ENCODE results near the gene LRRC37A3. TPM values are rescaled to one million over a fixed set of nuclear protein-coding genes. Genes with fewer than 3 reads are reported as not detected.
"Not testable (repeated sequence)": the region's sequence is repeated elsewhere in the genome, so short reads cannot be mapped to it uniquely, and the experiment has no call there.

Gene LRRC37A3
- total RNA-seq, 4 donors from 2014 or later, result 5.2 to 23.1 (median 9.8) TPM

DNA sequence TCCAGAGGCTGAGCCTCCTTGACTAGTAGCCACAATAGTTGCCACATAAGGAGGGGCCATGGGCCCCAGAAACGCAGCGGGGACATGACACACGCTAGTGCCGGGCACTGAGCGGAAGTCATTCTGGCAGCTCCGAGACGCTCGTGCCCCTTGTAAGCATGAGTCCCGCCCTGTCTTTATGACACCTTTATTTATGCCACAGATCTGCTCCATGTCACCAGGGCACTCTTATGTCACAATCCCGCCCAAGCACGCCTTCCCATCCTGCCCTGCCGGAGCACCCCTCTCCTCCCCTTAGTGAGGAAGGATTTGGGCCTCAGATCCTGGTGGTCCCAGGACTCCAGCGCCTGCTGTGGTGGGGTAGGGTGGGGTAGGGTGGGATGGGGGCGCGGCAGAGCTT is 22.1 kb downstream of the LRRC37A3 start:
- DNase-seq, result peak in 2 of 3 donors; percentile 57 to 73
- H3K36me3 ChIP-seq, H3K27ac ChIP-seq, H3K27me3 ChIP-seq, H3K4me1 ChIP-seq, H3K9me3 ChIP-seq: not testable (repeated sequence)
- H3K4me3 ChIP-seq, result peak overlapping the region in 2 of 4 donors; percentile 5 to 21
- peak in 1 of 2 donors; percentile 61 for TF ChIP-seq POLR2A (IDR thresholded peaks at IDR 0.05)

DNA sequence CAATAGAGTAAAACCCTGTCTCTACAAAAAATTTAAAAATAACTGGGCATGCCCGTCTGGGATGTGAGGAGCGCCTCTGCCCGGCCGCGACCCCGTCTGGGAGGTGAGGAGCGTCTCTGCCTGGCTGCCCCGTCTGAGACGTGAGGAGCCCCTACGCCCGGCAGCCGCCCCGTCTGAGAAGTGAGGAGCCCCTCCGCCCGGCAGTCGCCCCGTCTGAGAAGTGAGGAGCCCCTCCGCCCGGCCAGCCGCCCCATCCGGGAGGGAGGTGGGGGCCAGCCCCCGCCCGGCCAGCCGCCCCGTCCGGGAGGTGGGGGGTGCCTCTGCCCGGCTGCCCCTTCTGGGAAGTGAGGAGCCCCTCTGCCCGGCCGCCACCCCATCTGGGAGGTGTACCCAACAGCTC is 45.1 kb downstream of the LRRC37A3 start:
- not testable (repeated sequence) for H3K27me3 ChIP-seq, H3K27ac ChIP-seq, H3K36me3 ChIP-seq, H3K9me3 ChIP-seq, H3K4me1 ChIP-seq, DNase-seq, H3K4me3 ChIP-seq

DNA sequence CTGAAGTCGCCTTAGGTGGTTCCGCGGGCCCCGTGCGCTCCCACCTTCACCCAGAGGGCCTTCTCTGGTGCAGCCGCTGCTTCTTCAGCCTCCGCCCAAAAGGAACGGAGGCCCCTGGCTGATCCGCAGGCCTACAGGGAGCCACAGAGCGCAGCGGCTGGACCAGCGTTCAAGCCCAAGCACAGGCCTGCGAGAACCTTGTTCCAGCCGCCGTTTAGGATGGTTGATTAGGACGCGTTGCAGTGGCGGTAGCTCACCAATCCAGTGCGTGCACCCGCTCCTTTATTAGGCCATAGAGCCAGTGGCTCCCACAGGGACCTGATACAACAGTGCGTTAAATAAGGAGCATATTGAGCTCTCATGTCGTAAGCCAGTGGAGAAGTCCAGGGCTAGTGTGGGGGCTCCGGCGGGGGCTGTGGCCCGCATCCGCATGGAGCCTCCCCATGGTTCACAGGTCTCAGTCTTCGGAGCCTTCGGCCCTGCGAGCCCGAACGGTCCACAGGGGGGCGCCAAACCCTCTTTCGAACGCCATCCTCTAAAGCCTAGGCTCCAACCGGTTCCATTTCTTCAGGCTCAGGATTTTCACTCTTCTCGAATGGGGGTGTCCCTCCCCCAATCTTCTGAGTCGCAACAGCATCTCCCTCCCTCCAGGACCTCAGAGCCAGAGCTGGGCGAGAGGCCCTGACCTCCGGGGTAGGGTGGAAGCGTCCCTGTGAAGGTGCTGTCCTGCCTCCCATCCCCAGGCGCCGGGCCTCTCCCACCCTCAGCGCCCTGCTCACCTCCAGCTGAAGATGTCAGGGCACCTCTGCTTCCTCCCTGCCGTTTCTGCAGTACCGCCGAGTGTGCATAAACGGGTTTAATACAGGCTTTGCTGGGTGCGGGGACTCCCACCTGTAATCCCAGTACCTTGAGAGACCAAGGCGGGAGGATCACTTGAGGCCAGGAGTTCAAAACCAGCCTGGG is 71.5 kb downstream of the LRRC37A3 start:
- not testable (repeated sequence) for H3K27ac ChIP-seq, H3K9me3 ChIP-seq, H3K27me3 ChIP-seq, H3K4me1 ChIP-seq, H3K36me3 ChIP-seq, H3K4me3 ChIP-seq
- TF ChIP-seq, protein P1, sequence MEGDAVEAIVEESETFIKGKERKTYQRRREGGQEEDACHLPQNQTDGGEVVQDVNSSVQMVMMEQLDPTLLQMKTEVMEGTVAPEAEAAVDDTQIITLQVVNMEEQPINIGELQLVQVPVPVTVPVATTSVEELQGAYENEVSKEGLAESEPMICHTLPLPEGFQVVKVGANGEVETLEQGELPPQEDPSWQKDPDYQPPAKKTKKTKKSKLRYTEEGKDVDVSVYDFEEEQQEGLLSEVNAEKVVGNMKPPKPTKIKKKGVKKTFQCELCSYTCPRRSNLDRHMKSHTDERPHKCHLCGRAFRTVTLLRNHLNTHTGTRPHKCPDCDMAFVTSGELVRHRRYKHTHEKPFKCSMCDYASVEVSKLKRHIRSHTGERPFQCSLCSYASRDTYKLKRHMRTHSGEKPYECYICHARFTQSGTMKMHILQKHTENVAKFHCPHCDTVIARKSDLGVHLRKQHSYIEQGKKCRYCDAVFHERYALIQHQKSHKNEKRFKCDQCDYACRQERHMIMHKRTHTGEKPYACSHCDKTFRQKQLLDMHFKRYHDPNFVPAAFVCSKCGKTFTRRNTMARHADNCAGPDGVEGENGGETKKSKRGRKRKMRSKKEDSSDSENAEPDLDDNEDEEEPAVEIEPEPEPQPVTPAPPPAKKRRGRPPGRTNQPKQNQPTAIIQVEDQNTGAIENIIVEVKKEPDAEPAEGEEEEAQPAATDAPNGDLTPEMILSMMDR (IDR thresholded peaks at IDR 0.05), result peak in 5 of 6 experiments; percentile 56 to 70 (median 62)
- DNase-seq, result peak; percentile 67 to 91 (median 83)

DNA sequence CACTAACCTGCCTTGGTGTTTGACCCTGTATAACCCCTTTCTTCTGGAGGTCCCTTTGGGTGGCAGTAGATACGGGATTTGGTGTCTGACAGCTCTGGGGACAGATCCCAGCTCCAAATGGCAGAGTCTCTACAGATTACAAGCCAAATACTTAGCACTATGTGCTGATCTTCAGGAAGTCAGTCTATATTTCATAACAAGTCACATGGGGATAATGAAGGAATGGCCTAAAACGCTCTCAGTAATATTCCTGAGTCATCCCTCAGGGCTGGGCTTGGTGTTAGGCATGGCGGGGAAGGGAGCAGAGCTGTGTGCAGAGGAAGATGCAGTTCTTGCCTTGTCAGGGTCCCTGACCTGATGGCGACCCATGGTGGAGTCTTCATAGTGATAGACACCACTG is 72.4 kb downstream of the LRRC37A3 start:
- not testable (repeated sequence) for H3K4me1 ChIP-seq, H3K27me3 ChIP-seq, H3K9me3 ChIP-seq, H3K4me3 ChIP-seq, H3K27ac ChIP-seq, DNase-seq, H3K36me3 ChIP-seq

DNA sequence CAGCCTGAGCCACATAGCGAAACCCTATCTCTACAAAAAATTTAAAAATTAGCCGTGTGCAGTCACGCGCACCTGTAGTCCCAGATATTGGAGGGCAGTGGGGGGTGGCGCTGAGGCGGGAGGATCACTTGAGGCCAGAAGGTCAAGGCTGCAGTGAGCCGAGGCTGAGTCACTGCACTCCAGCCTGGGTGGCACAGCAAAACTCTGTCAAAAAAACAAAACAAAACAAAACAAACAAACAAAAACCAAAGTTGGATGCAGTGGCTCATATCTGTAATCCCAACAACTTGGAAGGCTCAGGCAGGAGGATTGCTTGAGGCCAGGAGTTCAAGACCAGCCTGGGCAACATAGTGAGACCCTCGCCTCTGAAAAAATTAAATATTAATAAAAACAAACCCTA is 75.4 kb downstream of the LRRC37A3 start:
- not testable (repeated sequence) for DNase-seq, H3K4me1 ChIP-seq, H3K27ac ChIP-seq, H3K27me3 ChIP-seq, H3K4me3 ChIP-seq, H3K36me3 ChIP-seq, H3K9me3 ChIP-seq

DNA sequence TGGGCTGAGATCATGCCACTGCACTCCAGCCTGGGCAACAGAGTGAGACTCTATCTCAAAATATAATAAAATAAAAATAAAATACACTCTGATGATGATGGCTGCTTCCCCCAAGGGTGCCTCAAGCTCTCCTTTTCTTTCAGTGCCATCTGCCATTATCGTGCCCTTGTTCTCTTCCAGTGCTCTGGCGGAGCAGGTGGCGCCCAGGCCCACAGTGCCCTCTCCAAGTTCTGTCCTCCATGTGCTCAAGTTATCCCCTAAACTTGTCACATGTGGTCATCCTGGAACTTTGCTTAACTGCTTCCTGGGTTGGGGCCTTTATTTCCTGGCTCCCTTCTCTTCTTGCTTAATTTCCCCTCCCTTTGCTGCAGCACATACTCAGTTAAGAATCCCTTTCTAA is 76.4 kb downstream of the LRRC37A3 start:
- H3K4me3 ChIP-seq, H3K4me1 ChIP-seq, DNase-seq, H3K9me3 ChIP-seq, H3K36me3 ChIP-seq, H3K27ac ChIP-seq, H3K27me3 ChIP-seq: not testable (repeated sequence)

DNA sequence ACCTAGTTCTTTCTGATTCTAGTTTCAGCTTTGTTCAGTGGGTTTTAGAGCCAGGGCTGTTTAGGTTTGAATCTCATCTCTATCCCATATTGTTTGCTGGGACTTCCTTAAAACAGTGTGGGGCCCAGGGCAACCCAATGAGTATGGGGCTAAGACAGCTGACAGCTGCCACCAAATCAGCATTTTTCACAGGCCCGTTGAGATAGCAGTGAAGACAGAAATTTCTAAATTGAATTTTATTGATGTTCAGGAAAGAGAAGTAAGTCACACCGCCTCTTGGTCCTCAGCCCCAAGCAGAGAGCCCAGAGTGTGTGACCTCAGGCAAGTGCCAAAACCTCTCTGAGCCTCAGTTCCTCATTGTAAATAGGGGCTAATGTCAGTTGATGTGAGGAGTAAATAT is 78.3 kb downstream of the LRRC37A3 start:
- not testable (repeated sequence) for H3K36me3 ChIP-seq, H3K4me1 ChIP-seq, H3K9me3 ChIP-seq, H3K27me3 ChIP-seq, H3K27ac ChIP-seq, DNase-seq, H3K4me3 ChIP-seq

DNA sequence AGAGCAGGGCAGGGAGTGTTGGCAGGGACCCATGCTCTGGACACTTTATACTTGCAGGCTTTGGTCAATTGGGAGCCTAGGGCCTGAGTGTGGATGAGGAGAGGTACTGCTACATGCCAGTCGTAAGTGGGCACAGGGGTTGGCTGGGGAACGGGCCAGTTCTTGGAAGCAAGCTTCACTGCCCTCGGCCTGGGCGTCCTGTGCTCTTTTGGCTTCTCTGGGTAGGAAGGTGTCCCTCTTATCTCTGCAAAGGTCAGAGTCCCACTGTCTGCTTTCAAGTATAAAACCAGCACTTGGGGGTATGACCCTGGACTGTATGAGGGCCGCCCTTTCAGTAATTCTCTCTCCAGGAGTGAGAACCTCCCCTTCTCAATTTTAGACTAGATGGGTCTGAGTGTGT is 80.8 kb downstream of the LRRC37A3 start:
- not testable (repeated sequence) for DNase-seq

DNA sequence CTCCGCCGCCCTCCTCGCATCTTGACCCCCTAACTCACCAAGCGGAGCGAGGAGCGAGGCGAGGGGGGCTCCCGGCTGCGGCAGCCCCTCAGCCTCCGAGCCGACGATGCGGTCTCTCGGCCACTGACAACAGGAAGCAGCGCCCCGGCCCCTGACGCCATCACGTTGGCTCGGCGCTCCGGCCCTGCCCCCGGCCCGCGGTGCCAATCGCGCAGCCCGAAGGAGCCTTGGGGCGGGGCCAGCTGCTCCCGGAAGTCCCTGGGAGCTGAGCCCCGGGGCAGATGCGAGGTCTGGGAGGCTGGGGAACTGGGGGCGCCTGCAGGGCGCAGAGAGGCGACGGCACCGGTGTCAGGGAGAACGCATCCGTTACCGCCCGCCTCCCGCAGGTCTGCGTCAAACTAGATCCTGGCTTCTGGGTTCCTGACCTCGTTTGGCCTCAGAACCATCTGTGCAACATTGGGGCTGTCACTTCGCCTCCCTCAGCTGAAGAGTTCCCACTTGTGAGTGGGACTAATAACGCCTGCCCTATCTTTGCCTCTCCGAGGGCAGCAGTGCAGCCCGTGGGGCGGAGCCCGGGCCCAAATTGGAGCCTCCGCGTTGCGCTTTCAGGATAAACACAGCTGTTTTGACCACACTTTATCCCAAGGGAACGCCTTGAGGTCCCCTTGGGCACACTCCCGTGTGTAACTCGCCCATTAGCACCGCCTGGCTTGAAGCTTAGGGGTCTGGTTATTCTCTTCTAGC is 82.1 kb downstream of the LRRC37A3 start:
- not testable (repeated sequence) for H3K9me3 ChIP-seq, H3K27me3 ChIP-seq, H3K36me3 ChIP-seq, H3K4me1 ChIP-seq
- peak; percentile 83 to 95 (median 91) for DNase-seq
- Histone ChIP-seq H3K27ac (peak overlapping the region; percentile 79 to 95 (median 91)), H3K4me3 (peak overlapping the region; percentile 65 to 83 (median 76))
- peak; percentile 90 to 91 for TF ChIP-seq POLR2A (IDR thresholded peaks at IDR 0.05)

More for the DNA sequence above, 80.8 kb downstream of the LRRC37A3 start:
- H3K4me3 ChIP-seq, H3K36me3 ChIP-seq, H3K27me3 ChIP-seq, H3K4me1 ChIP-seq, H3K9me3 ChIP-seq, H3K27ac ChIP-seq: not testable (repeated sequence)

DNA sequence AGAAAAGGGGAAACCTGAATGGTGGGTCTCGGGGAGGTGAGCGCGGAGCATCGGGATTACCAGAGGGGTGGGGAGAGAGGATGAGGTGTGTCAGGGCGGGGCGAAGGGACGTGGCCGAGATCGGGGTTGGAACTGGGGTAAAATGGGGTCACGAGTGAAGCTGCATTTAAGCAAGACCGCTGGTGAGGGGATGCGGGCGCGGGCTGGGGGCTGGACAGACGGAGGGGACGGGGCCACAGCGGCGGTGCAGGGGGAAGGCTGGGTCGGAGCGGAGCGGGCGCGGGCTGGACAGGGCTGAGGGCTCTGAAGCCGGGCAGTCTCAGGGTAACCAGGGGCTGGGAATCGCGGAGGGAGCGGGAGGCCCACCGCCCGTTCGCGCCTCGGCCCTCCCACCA is 82.7 kb downstream of the LRRC37A3 start:
- H3K9me3 ChIP-seq, H3K36me3 ChIP-seq, H3K4me1 ChIP-seq, H3K27me3 ChIP-seq: not testable (repeated sequence)
- peak overlapping the region; percentile 79 to 95 (median 91) for H3K27ac ChIP-seq
- H3K4me3 ChIP-seq, result peak overlapping the region; percentile 65 to 83 (median 76)
- peak; percentile 41 to 66 (median 58) for DNase-seq

DNA sequence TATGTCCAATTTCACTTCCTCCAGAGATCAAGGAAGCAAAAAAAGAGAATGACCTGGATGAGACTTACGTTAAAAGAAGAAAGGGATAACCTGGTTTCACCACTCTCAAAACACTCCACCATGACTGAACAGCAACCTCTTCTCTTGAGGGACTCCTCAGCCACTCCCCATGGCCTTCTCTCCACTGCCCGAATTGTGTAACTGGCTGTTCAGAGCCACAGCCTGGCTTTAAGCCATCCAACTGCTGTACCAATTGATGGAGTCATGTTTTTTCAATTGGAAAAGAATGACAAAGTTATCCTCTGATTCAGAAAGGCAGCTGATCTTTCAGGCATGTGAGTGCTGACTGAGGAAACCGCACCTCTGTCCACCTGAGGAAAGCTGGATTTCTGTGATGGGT is 85.2 kb downstream of the LRRC37A3 start:
- DNase-seq, H3K27ac ChIP-seq, H3K9me3 ChIP-seq, H3K36me3 ChIP-seq, H3K4me3 ChIP-seq, H3K27me3 ChIP-seq: not testable (repeated sequence)
- H3K4me1 ChIP-seq, result peaks cover 0 to 26% (median 0%) of the 10 kb centered on the region in 4 donors

DNA sequence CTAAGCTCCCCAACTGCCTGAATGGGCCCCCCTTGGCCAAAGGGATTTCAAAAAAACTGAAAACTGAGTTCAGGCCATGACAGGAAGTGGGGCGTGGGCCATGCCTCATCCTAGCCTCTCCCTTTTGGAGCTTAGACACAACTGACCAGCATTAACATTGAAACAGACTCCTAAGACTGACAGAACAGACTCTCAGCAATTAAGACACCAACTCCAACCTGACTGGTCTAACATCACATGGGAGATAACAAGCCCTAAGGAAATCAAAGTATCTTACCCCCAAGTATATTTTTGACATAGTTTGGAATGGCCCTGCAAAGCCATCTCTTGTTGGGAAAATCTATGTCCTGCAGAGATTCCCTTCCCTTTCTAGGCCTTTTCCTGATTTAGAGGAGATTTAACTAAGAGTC is 88.6 kb downstream of the LRRC37A3 start:
- DNase-seq, result not testable (repeated sequence)
- H3K27ac ChIP-seq, result peak overlapping the region in 1 of 4 donors; percentile 52

DNA sequence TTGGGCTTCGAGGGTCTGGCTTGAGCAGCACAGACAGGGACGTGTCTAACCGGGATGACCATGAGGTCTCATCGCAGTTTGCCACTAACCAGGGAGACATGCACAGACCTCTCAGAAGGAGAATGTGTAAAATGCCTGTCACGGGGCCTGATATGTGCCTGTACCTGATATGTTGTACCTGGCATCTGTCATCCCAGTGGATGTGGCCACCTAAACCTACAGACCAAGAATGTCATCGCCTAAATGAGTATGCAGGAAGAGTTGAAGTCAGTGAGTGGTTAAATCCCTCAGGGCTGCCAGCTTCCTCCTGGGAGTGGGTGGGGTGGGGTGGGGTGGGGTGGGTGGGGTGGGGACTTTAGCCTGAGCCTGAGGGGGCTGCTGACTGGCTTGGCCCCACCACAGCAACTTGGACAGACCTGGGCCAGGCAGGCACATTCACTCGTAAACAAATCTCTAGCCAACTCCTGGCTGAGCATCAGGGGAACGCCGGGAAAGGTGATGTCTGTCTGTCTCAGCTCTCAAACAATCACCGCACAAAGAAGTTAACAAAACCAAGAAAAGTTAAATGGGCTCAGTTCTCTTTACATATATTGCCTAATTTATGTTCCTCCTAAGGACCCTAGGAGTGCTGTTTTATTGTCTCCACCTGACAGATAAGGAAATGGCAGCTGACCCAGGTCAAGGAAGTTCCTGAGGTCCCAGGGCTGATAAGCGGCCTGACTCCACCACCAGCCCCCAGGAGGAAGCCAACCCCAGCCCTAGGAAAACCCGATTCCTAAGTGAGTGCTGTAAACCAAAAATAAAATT is 89.3 kb downstream of the LRRC37A3 start:
- not testable (repeated sequence) for H3K4me3 ChIP-seq, H3K27me3 ChIP-seq, DNase-seq, H3K36me3 ChIP-seq, H3K9me3 ChIP-seq
- peaks cover 0 to 18% (median 0%) of the 10 kb centered on the region in 4 donors for H3K4me1 ChIP-seq
- peak overlapping the region in 1 of 4 donors; percentile 52 for H3K27ac ChIP-seq

More for the DNA sequence above, 88.6 kb downstream of the LRRC37A3 start:
- H3K4me3 ChIP-seq, H3K36me3 ChIP-seq, H3K27me3 ChIP-seq, H3K9me3 ChIP-seq: not testable (repeated sequence)
- H3K4me1 ChIP-seq, result peaks cover 0 to 18% (median 0%) of the 10 kb centered on the region in 4 donors
